ENCODE measurements around the gene RDH16.
"Not testable (repeated sequence)": the region's sequence is repeated elsewhere in the genome, so short reads cannot be mapped to it uniquely, and the experiment has no call there.

The RDH16 gene

DNA sequence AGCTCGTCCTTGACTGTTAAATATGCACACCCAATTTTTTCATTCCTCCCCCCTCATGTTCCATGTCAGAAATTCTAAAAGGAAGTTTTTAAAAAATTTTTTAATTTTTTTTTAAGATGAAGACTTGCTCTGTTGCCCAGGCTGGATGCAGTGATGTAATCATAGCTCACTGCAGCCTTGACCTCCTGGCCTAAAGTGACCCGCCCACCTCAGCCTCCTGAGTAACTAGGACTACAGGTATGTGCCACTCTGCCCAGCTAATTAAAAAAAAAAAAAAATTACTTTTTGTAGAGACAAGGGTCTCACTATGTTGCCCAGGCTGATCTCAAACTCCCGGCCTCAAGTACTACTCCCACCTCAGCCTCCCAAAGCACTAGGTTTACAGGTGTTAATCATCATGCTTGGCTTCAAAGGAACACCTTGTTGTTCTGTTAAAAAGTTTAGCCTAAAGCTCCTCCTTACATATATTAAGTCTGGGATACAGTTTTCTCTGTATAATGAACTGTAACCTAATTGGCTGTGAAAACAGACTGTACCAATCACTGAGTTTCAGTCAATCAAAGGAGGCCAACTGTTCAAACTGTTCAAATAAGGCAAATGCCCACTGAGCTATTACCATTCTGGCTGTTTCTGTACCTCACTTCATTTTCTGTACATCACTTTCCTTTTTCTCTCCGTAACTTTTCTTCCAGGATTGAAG lies 41.0 kb downstream of the RDH16 start:
- DNase-seq: no peak

DNA sequence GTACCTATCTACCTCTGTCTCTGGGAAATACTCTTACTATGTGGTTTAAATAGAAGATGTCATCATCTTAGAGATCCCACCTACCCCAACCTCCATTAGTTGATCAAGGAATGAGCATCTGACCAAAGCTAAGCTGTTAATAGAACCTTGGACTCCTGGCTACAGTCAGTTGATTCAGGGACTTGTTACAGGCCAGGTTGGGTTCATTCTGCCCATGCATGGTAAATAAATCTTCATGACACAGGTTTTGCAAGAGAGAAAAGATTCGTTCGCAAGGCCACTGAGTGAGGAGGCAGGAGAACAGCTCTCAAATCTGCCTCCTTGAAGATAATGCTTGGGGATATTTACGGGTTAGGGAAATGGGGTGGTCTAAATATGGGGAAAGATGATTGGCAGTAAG lies 42.7 kb downstream of the RDH16 start:
- no peak for DNase-seq

DNA sequence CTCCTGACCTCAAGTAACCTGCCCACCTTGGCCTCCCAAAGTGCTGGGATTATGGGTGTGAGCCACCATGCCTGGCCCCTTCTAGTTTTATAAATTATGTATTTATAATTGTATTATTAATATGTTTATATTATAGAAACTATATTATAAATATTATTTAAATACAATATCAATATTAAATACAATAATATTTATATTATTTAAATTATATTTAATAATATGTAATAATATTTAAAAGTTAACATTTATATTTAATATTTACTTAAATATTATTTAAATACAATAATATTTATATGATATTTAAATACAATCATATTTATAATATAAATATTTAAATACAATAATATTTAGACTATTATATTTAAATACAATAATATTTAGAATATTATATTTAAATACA lies 43.2 kb downstream of the RDH16 start:
- DNase-seq: no peak

DNA sequence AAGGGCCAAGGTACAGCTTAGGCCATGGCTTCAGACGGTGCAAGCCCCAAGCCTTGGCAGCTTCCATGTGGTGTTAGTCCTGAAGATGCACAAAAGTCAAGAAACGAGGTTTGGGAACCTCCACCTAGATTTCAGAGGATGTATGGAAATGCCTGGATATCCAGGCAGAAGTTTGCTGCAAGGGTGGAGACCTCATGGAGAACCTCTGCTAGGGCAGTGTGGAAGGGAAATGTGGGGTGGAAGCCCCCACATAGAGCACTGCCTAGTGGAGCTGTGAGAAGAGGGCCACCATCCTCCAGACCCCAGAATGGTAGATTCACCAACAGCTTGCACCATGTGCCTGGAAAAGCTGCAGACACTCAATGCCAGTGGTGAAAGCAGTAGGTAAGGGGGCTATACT lies 48.0 kb downstream of the RDH16 start:
- not testable (repeated sequence) for DNase-seq

DNA sequence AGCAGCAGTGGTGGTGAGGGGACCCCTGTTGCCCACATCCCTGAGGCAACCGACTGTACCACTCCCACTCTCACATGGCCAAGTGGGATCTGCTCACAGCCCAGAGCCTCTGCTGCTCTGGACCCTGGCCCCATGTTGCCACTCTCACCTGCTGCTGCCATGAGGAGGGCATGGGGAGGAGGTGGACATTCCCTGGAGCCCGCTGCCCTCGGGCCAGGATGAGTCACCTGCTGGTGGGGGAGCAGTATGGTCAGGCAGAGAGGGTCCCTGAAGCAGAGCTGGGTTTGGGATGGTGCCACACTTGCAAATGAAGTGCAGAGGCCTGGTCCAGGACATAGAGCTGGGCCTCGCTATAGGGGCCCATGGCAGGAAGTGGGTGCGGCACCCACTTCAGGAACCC lies 49.3 kb downstream of the RDH16 start:
- DNase-seq: no peak

DNA sequence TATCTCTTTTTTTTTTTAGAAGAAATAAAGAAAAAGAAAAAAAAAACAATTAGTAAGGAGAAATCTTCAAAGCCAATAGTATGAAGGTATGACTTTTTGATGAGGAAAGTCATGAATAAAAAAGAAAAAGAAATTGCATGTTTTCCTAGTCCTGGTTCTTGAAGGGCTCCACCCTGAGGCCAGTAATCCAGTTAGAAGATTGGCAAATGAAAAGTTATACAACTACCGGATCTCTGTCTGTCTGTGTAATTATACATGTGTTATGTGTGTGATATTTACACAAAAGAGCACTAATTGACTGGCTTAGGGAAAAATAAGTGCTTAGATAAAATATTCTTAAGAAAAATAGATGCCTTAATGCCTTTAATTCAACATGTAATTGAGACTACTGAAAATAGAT lies 51.6 kb downstream of the RDH16 start:
- no peak for DNase-seq

DNA sequence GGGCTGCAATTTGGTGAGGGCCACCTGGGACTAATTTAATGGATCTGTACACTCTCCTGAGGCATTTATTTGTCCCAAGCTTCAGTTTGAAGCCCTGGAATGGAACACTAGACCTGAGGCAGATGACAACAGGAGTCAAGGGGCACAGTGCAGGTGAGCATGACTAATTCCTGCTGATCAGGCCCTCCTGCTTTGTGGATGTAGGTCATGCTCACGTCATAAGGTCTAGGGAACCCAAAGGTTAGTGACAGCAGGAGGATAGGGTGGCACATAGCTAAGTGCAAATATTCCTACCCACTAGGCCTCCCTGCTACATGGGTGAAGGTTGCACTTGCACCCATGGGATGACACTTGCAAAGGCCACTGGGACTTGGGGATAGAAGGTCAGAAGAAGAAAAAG lies 54.0 kb downstream of the RDH16 start:
- no peak for DNase-seq
